DOHH2 (cell line): ENCODE data around the gene RPL15.
A peak's percentile ranks its signal among the peaks of the same experiment; 100 is the strongest.

ENCODE experiments used
- H3F3A ChIP-seq: fragments of 200-600 bp; sonication (generic), shearing (Covaris generic); 2 replicates; pipeline ENCODE4 v1.6.0; 2016; ENCODE audit warnings: antibody characterized with exemption, mild to moderate bottlenecking; ENCODE audit not compliant: control insufficient read depth, insufficient read depth
- H3K27ac ChIP-seq: fragments of 200-600 bp; sonication (generic); 2 replicates; pipeline ENCODE4 v1.5.1; 2014; ENCODE audit warnings: low read depth, mild to moderate bottlenecking, low read length, moderate library complexity
- H3K27me3 ChIP-seq: fragments of 200-600 bp; sonication (generic); 2 replicates; pipeline ENCODE4 v1.6.1; 2014; ENCODE audit warnings: mild to moderate bottlenecking, low read length, mixed read lengths; ENCODE audit not compliant: control insufficient read depth
- H3K36me3 ChIP-seq: fragments of 200-600 bp; sonication (generic); 2 replicates; pipeline ENCODE4 v1.6.1; 2014; ENCODE audit warnings: mild to moderate bottlenecking, low read length, moderate library complexity, mixed read lengths; ENCODE audit not compliant: control insufficient read depth
- H3K4me1 ChIP-seq: fragments of 200-600 bp; sonication (generic); 2 replicates; pipeline ENCODE4 v1.6.1; 2014; ENCODE audit warnings: mild to moderate bottlenecking, low read length, mixed read lengths; ENCODE audit not compliant: control insufficient read depth
- H3K4me2 ChIP-seq: fragments of 200-600 bp; sonication (generic); 2 replicates; pipeline ENCODE4 v1.6.0; 2014; ENCODE audit warnings: mild to moderate bottlenecking, low read length, moderate library complexity
- H3K4me3 ChIP-seq: fragments of 200-600 bp; sonication (generic); 2 replicates; pipeline ENCODE4 v1.5.1; 2014; ENCODE audit warnings: mild to moderate bottlenecking, low read length, mixed read lengths
- H3K79me2 ChIP-seq: fragments of 200-600 bp; sonication (generic); 2 replicates; pipeline ENCODE4 v1.6.1; 2014; ENCODE audit warnings: mild to moderate bottlenecking, low read length, mixed read lengths; ENCODE audit not compliant: control insufficient read depth
- H3K9me2 ChIP-seq: fragments of 200-600 bp; sonication (generic); replicated peaks from 2 replicates; pipeline ENCODE4 v1.6.1; 2014; ENCODE audit warnings: mild to moderate bottlenecking, low read length, mixed read lengths; ENCODE audit not compliant: control insufficient read depth
- H3K9me3 ChIP-seq: fragments of 200-600 bp; sonication (generic); 2 replicates; pipeline ENCODE4 v1.6.1; 2014; ENCODE audit warnings: antibody characterized with exemption, low read length, mixed read lengths; ENCODE audit not compliant: control insufficient read depth, insufficient read depth
- H4K20me1 ChIP-seq: fragments of 200-600 bp; sonication (generic); 2 replicates; pipeline ENCODE4 v1.6.0; 2014; ENCODE audit warnings: low read depth, mild to moderate bottlenecking, antibody characterized with exemption, low read length, moderate library complexity; ENCODE audit not compliant: control insufficient read depth, insufficient read depth
- EZH2phosphoT487 ChIP-seq: fragments of 200-600 bp; sonication (generic); IDR thresholded peaks from 2 replicates; pipeline ENCODE4 v1.6.1; 2017; ENCODE audit warnings: borderline replicate concordance, mild to moderate bottlenecking, antibody characterized with exemption, low read length, moderate library complexity, mixed read lengths
- TF ChIP-seq, protein P1 (sequence below): fragments of 200-600 bp; sonication (generic); IDR thresholded peaks from one replicate; pipeline ENCODE4 v1.5.1; 2014; ENCODE audit warnings: antibody characterized with exemption, mild to moderate bottlenecking, low read depth, low read length; ENCODE audit not compliant: poor library complexity, severe bottlenecking

Gene RPL15

DNA sequence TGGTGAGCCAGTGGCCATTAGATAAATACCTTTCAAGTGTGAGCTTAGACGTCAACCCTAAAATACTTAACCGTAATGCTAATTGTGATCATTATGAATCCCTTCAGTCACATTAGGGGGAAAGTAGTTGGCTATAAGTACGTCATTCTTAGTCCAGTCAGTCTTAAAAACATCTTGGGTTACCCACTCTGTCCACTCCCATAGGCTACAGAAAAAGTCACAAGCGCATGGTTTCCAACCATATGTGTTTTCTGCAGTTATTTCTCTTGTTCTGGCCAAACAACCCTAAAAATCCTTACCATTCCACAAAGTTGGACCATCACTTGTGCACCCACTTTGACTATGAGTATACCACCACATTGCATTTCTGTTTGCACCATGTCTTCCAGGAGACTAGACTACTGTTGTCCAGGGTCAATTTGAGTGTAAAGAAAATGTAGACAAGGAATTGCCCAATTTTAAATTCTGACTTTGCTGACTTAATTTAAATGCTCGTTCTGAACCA lies 3.3 kb downstream of the RPL15 start:
- Histone ChIP-seq H3K27me3 (no peaks in the 10 kb centered on the region), H3K9me2 (no peaks in the 10 kb centered on the region), H3K27ac (peak overlapping the region; percentile 11; the same call in 1 of the 2 replicates), H3F3A (peaks cover 53% of the 10 kb centered on the region), H3K36me3 (peaks cover 45% of the 10 kb centered on the region), H3K4me3 (peak overlapping the region; percentile 21; the same call in 1 of the 2 replicates), H3K9me3 (no peaks in the 10 kb centered on the region), H3K79me2 (peaks cover 35% of the 10 kb centered on the region), H4K20me1 (peaks cover 14% of the 10 kb centered on the region), H3K4me1 (peaks cover 27% of the 10 kb centered on the region), H3K4me2 (peak overlapping the region; percentile 92)
- TF ChIP-seq, protein P1, sequence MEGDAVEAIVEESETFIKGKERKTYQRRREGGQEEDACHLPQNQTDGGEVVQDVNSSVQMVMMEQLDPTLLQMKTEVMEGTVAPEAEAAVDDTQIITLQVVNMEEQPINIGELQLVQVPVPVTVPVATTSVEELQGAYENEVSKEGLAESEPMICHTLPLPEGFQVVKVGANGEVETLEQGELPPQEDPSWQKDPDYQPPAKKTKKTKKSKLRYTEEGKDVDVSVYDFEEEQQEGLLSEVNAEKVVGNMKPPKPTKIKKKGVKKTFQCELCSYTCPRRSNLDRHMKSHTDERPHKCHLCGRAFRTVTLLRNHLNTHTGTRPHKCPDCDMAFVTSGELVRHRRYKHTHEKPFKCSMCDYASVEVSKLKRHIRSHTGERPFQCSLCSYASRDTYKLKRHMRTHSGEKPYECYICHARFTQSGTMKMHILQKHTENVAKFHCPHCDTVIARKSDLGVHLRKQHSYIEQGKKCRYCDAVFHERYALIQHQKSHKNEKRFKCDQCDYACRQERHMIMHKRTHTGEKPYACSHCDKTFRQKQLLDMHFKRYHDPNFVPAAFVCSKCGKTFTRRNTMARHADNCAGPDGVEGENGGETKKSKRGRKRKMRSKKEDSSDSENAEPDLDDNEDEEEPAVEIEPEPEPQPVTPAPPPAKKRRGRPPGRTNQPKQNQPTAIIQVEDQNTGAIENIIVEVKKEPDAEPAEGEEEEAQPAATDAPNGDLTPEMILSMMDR, result no peak
- TF ChIP-seq EZH2phosphoT487, result no peak

DNA sequence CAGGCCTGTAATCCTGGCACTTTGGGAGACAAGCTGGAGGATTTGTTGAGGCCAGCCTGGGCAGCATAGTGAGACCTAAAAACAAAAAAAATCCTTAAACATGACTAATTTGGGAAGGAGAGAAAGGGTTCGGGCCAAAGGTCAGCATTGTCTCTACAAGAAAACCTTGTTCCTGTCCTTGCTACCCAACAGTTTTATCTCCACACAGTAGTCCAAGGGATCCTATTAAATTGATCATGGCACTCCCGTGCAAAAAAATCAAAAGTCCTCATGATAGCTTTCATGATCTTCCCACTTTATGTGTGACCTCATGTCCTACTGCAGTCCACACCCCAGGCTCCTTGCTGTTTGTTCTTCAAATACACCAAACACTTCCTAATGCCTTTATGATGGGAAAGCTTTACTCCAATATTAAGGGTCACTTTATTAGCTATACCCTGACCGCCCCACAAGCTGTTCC lies 4.2 kb downstream of the RPL15 start:
- Histone ChIP-seq H3K27ac (no peak overlapping the region), H3K4me1 (peaks cover 18% of the 10 kb centered on the region), H4K20me1 (peaks cover 14% of the 10 kb centered on the region), H3F3A (peaks cover 53% of the 10 kb centered on the region), H3K79me2 (peaks cover 26% of the 10 kb centered on the region), H3K9me3 (no peaks in the 10 kb centered on the region), H3K9me2 (no peaks in the 10 kb centered on the region), H3K27me3 (no peaks in the 10 kb centered on the region), H3K36me3 (peaks cover 45% of the 10 kb centered on the region), H3K4me3 (no peak overlapping the region), H3K4me2 (no peak overlapping the region)
- TF ChIP-seq, protein P1, result no peak
- no peak for TF ChIP-seq EZH2phosphoT487

DNA sequence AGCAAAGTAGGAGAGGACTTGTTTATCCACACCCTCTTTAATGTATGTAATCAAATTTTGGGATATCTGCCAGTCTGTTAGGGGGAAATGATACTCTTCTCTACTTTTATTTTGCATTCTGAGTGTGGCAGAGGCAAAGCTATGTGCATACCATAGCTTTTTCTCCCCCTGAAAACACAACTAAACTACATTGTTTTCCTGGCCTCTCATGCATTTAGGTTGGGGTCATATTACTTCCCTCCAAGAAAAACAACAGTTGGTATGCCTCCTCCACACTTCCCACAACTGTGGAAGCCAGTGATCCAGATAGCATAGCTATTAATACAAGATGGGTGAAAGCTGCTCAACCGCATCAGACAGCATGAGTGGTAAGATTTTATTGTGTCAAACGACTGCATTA lies 6.9 kb downstream of the RPL15 start:
- Histone ChIP-seq H4K20me1 (peaks cover 3% of the 10 kb centered on the region; the same call in 1 of the 2 replicates), H3F3A (peaks cover 45% of the 10 kb centered on the region), H3K4me3 (no peak overlapping the region), H3K4me1 (peaks cover 8% of the 10 kb centered on the region), H3K9me2 (no peaks in the 10 kb centered on the region), H3K79me2 (peaks cover 3% of the 10 kb centered on the region), H3K4me2 (no peak overlapping the region), H3K36me3 (peaks cover 27% of the 10 kb centered on the region), H3K27me3 (no peaks in the 10 kb centered on the region), H3K9me3 (no peaks in the 10 kb centered on the region), H3K27ac (no peak overlapping the region)
- TF ChIP-seq EZH2phosphoT487, result no peak
- TF ChIP-seq, protein P1, result no peak
